Stimulated activated naive CD4-positive, alpha-beta T cell treated with Interleukin-2 at 50 U/mL for 16 hours (primary cell): ENCODE data around the gene PDE8B.

ENCODE experiments used
- DNase-seq: peaks from one replicate; lab custom pipeline; 2025; lab: John Stamatoyannopoulos, UW

Gene PDE8B

GRCh38 chr5:77325921-77326541, 115.6 kb downstream of the PDE8B start:
- DNase-seq: no peak

GRCh38 chr5:77326986-77327734, 116.7 kb downstream of the PDE8B start:
- DNase-seq: no peak

GRCh38 chr5:77328930-77329647, 118.6 kb downstream of the PDE8B start:
- no peak for DNase-seq

GRCh38 chr5:77329664-77330430, 119.4 kb downstream of the PDE8B start:
- DNase-seq: no peak

- no peak for DNase-seq
Observed at GRCh38 chr5:77333036-77333435, 122.6 kb downstream of the PDE8B start.

GRCh38 chr5:77333451-77334123, 123.1 kb downstream of the PDE8B start:
- no peak for DNase-seq

GRCh38 chr5:77337246-77337645, 126.8 kb downstream of the PDE8B start:
- no peak for DNase-seq

GRCh38 chr5:77337686-77338085, 127.2 kb downstream of the PDE8B start:
- DNase-seq: no peak

GRCh38 chr5:77339337-77339890, 128.9 kb downstream of the PDE8B start:
- DNase-seq: no peak

GRCh38 chr5:77343165-77343564, 132.7 kb downstream of the PDE8B start:
- DNase-seq: no peak

- DNase-seq: no peak
Observed at GRCh38 chr5:77347435-77348098, 137.1 kb downstream of the PDE8B start.

GRCh38 chr5:77353251-77353650, 142.8 kb downstream of the PDE8B start:
- DNase-seq: no peak

- no peak for DNase-seq
Observed at GRCh38 chr5:77354454-77354853, 144.0 kb downstream of the PDE8B start.

- DNase-seq: no peak
Observed at GRCh38 chr5:77355080-77355479, 144.6 kb downstream of the PDE8B start.

GRCh38 chr5:77355751-77356150, 145.3 kb downstream of the PDE8B start:
- no peak for DNase-seq

GRCh38 chr5:77356740-77357139, 146.3 kb downstream of the PDE8B start:
- no peak for DNase-seq

- DNase-seq: no peak
Observed at GRCh38 chr5:77358255-77359205, 148.1 kb downstream of the PDE8B start.

- no peak for DNase-seq
Observed at GRCh38 chr5:77359231-77359630, 148.8 kb downstream of the PDE8B start.

- no peak for DNase-seq
Observed at GRCh38 chr5:77360381-77360780, 149.9 kb downstream of the PDE8B start.

GRCh38 chr5:77360973-77361372, 150.5 kb downstream of the PDE8B start:
- DNase-seq: no peak
